Stimulated activated CD4-positive, alpha-beta T cell treated with anti-CD3 and anti-CD28 coated beads, Interleukin-15, amount 100 ng/mL, for 48 hours (primary cell): ENCODE measurements around the gene ITSN2.

ENCODE experiments used
- DNase-seq, 2 donors: peaks; one replicate each; pipeline ENCODE4 v3.0.0-alpha.2; 2020; ENCODE audit warnings: low read depth in 2 of 2

ITSN2 gene

DNA sequence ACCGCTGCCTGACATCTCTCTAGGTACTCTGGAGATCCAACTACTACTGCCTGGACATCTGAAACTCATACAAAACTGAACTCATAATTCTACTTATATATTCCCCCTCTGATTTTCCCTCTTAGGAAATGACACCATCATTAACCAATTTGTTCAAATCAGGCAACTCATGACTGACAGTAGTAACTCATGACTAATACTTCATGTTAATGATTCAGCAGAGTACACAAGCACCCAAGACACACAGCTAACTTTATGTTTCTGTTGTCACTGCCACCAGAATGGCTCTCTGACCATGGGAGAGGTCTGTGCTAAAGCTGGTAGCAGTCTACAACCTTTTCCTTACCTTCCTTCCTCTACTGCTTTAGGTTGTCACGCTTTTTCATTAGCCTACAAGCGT lies 91.1 kb downstream of the ITSN2 start:
- DNase-seq: no peak

DNA sequence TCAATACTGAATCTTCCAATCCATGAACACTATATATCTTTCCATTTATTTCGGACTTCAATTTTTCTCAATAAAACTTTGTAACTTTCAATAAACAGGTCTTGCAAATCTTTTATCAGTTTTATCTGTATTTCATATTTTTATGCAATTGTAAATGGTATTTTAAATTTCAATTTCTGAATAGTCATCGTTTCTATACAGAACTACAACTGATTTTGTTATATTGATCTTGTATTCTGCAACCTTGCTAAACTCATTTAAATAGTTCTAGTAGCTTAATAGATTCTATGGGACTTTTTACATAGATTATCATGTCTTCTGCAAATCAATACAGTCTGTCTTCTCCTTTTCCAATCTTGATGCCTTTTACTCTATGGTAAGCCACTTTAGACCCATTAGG lies 95.1 kb downstream of the ITSN2 start:
- no peak for DNase-seq

DNA sequence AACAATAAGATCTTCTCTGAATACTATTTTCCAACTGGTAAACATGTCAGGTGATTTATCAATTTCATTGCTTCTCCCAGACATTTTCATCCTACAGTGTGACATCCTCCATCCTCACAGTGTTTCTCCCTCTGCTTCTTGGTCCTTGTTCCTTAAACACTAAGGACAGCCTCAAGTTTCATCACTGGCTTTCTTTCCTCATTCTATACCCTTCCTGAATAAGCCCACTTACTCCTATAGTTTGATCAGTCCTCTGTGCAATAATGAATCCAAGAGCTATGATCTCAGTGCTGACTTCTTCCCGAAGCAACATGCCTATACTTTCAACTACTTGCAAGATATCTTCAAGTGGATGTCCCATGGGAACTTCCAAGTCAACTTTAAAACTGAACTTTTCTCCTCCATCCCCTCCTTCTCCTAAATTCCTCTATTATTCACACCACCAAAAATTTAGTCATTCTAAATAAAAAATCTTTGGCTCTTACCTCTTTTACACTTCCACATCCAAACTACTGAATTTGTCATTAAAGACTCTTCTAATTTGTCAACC lies 97.8 kb downstream of the ITSN2 start:
- DNase-seq: no peak

DNA sequence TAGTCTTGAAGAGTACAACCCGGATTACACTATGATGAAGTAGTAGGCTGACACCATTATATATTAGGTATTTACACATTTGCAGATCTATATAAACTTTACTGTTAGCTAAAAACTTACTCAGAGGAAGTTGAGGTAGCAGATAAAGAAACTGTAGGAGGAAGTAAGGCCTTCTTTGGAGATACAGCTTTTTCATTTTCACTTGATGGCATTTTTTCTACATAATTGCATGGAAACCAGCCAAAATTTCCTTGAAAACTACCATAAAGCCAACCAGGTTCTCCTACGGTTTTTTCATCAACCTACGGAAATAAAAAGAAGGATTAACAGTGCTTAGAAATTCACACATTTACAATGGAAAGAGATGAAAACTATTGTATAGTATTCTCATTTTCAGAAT lies 98.9 kb downstream of the ITSN2 start:
- no peak for DNase-seq

DNA sequence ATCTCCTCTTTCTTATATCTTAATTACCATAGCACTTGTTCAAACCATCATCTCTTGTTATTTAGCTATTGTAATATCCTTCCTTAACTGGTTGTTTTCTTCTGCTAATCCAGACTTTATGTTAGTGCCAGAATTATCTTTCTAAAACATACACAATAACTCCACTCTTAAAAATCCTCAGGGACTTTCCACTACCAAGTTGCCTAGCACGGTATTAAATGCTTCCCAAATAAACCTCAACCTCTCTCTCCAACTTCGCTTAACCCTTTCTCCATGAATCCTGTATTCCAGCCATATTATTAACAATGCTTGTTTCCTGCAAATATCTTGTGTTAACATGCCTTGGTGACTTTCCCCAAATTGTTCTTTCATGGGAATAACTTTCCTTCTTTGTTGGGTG lies 101.0 kb downstream of the ITSN2 start:
- no peak for DNase-seq

DNA sequence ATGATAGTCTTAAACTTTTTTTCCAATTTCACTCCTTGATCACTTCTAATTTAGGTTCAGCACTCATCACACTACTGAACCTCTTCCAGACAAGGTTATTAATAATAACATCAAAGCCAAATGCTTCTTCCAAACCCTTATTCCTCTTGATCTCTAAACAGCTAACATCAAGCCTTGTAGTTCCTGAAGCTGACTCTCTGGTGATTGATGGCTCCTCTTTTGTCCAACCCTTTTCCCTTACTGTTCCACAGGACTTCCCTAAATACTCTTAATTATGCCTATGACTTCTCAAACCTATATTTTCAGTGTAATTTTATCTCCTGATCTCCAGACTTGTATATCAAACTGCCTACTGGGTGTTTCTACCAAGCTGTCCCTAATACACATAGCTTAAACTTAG lies 101.6 kb downstream of the ITSN2 start:
- DNase-seq: no peak

DNA sequence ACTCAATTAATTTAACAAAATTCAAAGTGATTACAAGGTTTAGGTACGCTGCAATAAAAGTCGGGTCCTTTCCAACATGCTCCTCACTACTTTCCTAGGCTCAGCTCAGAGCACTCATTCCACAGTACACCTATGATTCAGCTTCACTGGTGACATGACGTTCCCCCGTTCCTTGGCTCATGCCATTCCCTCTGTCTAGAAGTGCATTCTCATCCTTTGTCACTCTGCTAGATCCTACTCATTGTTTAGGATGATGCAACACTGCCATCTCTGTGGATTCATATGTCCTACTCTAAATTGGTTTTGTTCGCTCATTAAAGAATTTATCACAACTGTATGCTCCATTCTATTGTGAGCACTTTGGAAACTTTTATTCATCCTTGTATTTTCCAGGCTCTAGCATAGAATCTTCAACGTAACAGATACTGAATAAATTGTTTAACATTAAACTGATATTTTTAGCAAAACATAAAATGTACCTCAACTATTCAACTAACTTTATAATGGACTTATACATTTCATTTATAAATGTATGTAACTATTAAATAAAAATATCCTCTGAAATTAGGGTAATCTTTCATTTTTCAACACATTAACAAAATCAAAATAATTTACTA lies 106.9 kb downstream of the ITSN2 start:
- DNase-seq: no peak

DNA sequence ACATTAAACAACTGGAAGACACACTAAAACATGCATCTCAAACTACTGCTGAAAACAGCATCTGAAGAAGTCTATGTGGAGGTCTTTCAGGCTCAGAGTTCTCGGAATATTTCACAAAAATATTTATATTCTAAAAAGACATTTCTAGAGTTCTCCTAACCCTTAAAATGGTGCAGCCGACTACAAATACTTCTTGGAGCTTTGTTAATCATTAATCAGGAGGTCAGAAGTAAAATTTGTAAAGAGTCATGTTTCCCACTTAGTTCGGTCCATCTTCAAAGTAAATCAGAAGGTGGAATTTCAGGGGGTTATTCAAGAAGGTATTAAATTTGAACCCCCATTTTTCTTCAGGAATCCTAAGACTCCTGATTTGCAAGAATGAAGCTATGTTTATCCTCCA lies 112.7 kb downstream of the ITSN2 start:
- DNase-seq: no peak

DNA sequence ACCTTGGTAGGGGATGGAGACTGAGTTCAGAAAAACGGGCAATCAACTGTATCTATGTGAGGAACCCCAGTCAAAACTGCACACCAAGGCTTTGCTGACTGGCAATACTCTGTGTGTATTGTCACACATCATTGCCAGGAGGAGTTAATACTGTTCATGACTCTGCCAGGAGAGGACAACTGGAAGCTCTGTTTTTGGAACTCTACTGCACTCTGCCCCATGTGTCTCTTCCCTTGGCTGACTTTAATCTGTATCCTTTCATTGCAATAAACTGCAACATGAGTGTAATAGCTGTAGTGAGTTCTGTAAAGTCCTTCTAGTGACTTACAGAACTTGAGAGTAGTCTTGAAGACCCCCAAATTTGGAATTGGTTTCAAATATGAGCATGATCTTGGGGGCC lies 113.2 kb downstream of the ITSN2 start:
- DNase-seq: no peak

DNA sequence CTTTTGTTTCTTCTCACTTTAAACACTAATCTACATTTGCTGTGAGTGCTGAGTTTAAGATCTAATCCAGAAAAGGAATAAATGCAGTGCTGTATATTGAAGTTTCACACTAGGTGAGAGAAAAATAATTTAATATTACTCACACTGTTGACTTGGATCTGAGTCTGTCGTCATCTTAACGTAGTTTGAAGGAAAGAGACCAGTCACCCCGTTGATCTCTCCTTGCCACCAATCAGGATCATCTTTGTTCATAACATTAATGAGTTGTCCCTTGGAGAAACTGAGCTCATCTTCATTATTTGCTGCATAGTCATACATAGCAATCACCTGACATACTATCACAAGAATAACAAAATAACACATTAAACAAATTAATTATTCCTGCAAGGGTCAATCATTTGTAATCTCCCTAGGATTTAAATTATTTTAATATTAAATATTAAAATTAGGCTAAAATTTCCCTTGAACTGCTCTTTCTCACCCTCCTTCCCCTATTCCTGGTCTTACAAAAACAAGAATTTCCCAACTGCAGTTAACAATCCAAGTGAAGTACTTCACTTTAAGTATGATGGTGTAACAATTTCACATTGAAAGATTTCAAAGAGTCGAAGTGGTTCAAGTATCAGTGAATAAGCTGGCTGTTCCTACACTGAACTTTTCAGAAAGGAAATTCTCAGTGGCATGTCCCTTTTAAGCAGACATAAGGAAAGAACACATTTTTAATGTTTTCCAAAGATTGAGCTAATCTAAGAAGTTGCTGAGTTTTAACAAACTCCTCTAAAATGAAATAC lies 114.2 kb downstream of the ITSN2 start:
- DNase-seq: no peak

DNA sequence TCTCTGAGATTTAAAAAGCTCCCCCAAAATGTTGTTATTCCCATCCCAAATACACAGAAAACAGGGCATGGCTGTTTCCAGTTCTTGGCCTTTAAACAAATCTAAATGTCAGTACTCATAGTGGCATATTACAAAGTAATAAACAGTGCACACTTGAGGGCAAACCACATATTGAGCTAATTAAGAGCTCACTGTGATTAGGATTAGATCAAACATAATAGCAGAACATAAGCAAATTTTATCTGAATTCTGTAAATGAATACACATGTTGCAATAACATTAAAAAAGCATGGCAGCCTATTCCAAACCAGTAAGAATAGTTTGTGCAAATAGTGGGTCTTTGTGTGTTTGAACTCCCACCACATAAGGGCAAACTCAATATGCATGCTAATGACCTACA lies 118.8 kb downstream of the ITSN2 start:
- DNase-seq: no peak

DNA sequence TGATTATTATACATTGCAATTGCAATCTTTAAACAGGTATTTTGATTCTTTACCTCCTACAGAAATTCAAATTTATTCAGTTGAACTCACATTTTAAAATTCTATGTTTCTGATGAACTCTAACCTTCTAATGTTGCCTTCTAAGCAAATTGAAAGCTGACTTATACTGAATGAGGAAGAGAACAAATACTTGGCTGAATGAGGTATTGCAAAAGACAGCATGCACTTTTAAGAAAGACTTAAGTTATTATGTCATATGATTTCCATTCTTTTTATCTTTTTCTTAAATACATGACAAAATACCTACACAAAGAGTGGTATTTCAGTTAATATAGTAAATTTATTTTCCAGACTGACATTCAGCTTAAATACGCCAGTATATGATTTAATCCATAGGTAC lies 120.8 kb downstream of the ITSN2 start:
- no peak for DNase-seq

DNA sequence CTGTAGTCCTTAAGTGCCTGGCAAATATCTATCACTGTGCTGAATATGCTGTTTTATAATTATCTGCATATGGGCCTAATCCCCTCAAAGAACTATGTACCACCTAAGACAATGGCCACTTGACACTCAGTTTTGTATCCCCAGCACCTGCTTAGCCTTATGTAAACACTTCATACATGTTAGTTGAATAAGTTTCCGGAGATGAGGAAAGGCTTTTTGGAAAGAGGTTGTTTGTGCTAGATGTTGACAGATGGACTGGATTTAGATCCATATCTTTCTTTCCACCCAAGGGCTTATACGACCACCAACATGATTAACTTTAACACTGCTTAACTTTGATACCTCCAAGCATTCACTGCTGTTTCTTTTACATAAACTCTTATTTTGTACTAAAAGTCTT lies 122.2 kb downstream of the ITSN2 start:
- no peak for DNase-seq

DNA sequence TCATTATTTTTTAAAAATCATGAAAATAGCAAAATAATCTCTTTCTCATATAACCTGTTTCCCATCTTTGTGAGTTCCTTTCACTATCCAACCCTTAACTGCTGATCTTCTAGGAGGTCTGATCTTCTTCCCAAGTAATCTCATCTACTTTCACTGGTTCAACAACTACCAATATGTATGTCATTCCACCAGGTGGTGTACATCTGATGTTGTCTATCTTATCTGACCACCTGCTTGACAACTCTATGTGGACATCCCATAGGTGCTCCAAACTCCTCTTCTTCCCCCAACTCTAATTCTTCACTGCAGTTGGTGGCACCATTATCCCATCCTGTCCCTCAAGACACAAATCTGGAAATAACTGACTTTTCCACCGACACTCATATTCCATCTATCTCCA lies 123.0 kb downstream of the ITSN2 start:
- DNase-seq: no peak

DNA sequence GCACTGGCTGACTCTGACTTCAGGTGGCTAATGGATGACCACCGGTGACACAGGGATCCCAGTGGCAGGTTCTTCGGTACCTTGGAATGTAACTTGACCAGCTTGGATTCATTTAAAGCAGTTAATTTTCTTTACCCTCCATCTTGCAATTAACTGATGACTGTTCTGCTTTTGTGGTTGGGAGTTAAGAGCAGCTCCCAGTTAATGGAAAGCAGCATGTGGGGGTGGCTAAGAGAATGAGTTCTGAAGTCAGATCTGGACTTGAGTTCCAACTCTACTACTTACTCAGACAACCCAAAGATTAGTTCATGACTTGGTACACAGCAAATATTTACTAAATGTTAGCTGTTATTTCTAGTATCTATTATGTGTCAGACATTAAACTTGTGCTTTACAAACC lies 127.0 kb downstream of the ITSN2 start:
- no peak for DNase-seq

DNA sequence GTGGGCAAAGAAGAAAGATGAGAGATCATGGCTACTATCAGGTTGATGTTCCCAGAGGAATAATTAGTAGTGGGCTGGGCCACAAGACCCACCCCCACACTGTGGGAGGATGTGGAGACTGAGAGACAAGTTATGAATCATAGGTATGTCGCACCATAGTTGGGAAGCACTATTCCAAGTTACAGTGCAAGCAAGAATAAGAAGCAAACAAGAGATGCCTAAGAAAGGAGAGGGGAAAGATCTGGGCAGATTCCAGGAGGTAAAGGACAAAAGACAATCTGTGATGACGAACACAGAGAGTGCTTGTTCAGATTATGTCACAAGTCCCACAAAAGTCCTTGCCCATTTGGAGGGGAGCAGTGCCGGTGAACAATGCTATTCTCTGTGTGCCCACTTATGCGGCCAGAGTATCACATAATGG lies 128.9 kb downstream of the ITSN2 start:
- DNase-seq: no peak

DNA sequence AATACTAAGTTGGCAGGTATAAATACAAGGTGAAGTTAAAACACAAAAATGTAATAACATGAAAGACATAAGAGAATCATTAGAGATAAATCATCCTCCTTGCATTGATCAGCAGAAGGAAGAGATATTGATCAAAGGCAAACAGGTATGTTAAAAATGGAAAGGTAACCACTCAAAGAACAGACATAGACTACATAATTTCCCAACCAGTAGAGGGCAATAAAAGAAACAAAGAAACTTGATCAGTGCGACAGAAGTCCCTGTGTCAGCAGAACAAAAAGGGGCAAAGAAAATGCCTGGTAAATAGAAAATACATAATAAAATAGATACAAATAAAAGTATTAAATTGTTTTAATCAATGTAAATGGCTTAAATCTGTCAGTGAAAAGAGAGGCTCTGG lies 131.9 kb downstream of the ITSN2 start:
- DNase-seq: no peak

DNA sequence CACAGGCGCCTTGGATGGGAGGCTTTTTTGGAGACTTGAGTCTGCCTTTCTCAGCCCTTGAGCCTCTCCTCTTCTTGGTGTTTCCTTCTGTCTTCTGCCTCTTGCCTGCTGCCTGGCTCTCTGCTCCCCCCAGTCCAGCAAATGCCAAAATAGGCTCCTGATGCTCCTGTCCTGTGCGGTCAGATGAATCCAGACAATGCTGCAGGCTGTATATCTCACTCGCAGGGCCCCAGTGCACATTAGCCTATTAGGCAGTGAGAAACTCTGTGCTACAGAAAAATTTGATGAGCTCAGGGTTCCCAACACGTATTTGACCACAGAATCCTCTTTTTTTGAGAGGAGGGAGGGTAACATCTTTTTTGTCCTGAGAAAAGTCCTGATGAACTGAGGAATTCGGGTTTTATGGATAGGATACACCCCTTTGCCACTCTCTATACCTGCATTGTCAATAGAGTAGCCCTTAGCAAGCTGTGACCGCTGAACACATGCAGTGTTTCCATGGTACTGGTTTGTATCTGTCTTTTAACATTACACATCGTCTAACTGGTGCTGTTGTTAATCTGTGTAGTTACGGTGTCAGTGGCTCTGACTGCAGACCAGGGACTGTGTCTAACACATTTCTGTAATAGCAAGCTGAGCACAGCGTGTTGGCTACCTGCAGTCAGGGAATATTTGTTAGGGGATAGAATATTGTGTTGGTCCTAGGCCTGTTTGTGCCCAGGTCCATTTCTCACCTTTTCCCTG lies 134.7 kb downstream of the ITSN2 start:
- no peak for DNase-seq

DNA sequence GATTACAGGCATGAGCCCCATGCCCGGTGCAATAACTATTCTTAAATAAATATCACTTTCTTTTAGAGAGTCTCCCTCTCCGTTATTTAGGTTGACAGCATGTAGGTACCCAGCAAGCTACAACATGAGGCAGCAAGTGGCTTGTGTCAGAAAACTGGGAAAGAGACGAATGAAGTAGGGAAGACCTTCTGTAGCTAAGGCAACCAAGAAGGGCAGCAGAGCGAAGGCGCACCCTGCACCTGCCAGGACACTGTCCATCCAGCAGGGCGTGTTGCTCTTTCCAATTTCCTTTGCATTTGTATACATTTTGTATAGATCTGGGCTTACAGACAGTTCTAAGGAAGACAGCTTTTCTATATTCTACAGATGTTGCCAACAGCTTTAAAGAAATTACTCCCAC lies 137.4 kb downstream of the ITSN2 start:
- DNase-seq: no peak

DNA sequence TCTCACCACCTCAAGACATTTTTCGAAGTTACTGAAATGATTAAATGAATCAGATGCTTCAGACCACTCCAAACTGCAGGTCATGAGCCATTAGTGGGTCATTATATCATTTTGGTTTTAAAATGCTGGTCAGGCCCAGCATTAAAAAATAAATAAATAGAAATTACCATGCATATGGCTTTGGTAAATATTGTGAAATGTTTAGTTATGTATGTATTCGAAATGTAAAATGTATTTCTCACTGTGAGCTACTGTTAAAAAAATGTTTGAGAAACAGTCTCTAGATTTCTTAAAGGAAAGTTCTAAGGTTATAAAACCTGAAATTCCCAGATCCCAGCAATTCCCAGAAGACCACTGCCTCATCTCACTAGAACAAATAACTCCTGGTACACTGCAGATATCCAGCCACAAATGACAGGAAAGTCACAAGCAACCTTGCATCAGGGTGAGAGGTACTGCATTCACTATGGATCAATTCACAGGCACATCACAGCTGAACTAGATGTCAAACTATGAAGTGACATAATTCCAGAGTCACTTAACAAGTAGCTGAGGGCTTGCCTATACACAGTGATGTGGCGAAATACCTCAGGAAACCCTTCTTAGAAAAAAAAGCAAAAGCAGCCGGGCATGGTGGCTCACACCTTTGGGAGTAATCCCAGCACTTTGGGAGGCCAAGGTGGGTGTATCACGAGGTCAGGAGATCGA lies 138.8 kb downstream of the ITSN2 start:
- no peak for DNase-seq

DNA sequence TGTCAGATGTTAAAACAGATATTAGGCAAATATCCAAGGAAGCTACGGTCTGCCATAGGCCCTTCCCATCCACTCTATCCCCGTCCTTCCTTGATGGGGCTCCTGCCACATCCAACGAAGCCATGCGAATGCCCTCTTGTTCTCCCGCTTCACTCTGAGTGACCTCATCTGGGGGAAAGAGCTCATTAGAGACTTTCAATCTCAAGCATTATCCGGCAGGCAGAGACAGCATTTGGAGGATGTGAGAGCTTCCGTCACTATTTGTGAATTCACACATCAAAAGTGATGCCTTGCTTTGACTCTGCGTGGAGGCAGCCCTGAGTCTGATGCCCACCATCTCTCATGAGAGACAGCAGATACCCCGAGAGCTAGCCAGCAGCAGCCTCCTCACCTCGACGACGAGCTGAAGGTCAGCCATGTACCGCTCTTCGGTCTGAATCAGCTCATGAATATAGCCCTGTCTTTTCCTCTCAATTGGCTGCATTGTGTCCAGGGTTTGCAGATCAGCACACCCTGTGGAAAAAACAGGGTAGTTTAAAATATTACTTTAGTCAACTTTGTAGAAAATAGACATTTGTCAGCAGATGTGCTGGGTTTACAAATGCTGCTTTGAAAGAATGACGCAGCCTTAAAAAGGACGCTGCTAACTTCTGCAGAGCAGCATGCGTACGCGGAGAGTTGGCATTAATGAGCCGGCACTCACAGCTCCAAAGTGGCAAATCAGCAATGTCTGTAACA lies 139.6 kb downstream of the ITSN2 start:
- no peak for DNase-seq
